Mucosa of descending colon (tissue), 3 donors: ENCODE measurements around the gene SMAD6. TPM values are rescaled to one million over a fixed set of nuclear protein-coding genes. Genes with fewer than 3 reads are reported as not detected.

Experiments
- ATAC-seq: fragments of 200-7000 bp; cut with Tn5 transposase; one replicate; pipeline ENCODE4 v1.9.1; 2020; ENCODE audit warnings: mild to moderate bottlenecking, moderate library complexity
- DNase-seq, 3 donors: peaks; one replicate each; pipeline ENCODE4 v3.0.0-alpha.2; 2020
- H3K36me3 ChIP-seq: fragments of 200-600 bp; one replicate; pipeline ENCODE4 v1.8.0; 2021; ENCODE audit warnings: low read depth, mild to moderate bottlenecking
- H3K4me1 ChIP-seq: fragments of 200-600 bp; one replicate; pipeline ENCODE4 v1.8.0; 2021; ENCODE audit warnings: low read depth, mild to moderate bottlenecking
- H3K4me3 ChIP-seq: fragments of 200-600 bp; one replicate; pipeline ENCODE4 v1.8.0; 2021; ENCODE audit warnings: mild to moderate bottlenecking
- H3K9me3 ChIP-seq: fragments of 200-600 bp; one replicate; pipeline ENCODE4 v1.8.0; 2021; ENCODE audit warnings: mild to moderate bottlenecking
- CTCF ChIP-seq: fragments of 200-600 bp; IDR thresholded peaks from one replicate; pipeline ENCODE4 v1.8.0; 2022; ENCODE audit warnings: antibody characterized with exemption, mild to moderate bottlenecking
- intact Hi-C, 2 donors: fragments of 100-400 bp; cut with DNase I in 1 of 2; cut with micrococcal nuclease in 1 of 2; formaldehyde crosslinking; loops; one replicate each; pipeline versions ENCODE4 v1.11.0 to v1.11.1; 2022; cut with DNase I, micrococcal nuclease
- total RNA-seq, 3 donors: library from RNA; stranded (reverse); fragmentation: NEBNext Ultra II Directional in 2 of 3; extraction: Animal tissue kit (Norgen Biotek cat#: 25700) in 2 of 3; gene quantifications; one replicate each; pipeline versions ENCODE4 v1.2.1 to v1.2.4, GENCODE V29; 2021 to 2023
- donor health status: DM: no; HTN: no; CAD: no; lungs with moderate emphysema.
- donor health status: DM: no; HTN: no; CAD: no.
- donor health status: DM: no; HTN: yes; CAD: no.

The SMAD6 gene
- total RNA-seq, 3 donors from 2014 or later = 11.5 to 18.5 (median 12.8) TPM

- H3K36me3 ChIP-seq = no peaks in the 10 kb centered on the region
- DNase-seq (no peak), ATAC-seq (no peak)
- no peaks in the 10 kb centered on the region for H3K9me3 ChIP-seq
- H3K4me1 ChIP-seq = no peaks in the 10 kb centered on the region
- intact Hi-C loops = no loop called here
- H3K4me3 ChIP-seq = no peak overlapping the region
- TF ChIP-seq CTCF = no peak
These were observed 26.6 kb upstream of the SMAD6 start for GRCh38 chr15:66675446-66675845.

- TF ChIP-seq CTCF = no peak
- DNase-seq (no peak), ATAC-seq (no peak)
- intact Hi-C loops = no loop called here
- Histone ChIP-seq H3K36me3 (no peaks in the 10 kb centered on the region), H3K9me3 (no peaks in the 10 kb centered on the region), H3K4me3 (no peak overlapping the region), H3K4me1 (no peaks in the 10 kb centered on the region)
These were observed 24.7 kb upstream of the SMAD6 start for GRCh38 chr15:66677336-66677735.

DNA sequence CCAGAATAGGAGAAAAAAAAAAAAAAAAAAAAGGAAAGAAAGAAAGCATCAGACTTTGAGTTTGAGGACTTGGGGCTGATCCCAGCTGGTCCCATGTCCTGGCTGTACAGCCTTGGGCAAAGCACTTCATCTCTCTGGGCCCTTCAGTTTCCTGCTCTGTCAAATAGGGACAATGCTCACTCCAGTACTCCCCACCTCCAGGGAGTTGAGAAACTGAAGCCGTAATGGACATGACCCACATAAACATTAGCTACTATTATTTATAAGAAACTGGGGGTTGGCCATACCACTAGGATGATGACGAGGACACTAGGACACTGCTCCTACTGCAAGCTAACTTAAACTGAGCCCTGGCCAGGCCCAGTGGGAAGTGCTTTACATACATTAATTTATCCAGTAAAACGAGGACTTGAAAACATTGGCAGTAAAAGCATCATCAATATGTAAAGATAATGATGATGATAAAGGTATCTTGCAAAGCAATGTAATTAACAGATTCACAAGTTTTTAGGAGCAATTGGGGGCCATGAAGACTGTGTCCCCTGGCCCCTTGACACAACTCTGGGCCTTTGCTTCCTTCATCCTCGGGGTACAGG is 22.9 kb upstream of the SMAD6 start:
- no peak overlapping the region for H3K4me3 ChIP-seq
- no peak for TF ChIP-seq CTCF
- no peak for ATAC-seq
- intact Hi-C loops = no loop called here
- no peak for DNase-seq
- no peaks in the 10 kb centered on the region for H3K9me3 ChIP-seq
- no peaks in the 10 kb centered on the region for H3K4me1 ChIP-seq
- no peaks in the 10 kb centered on the region for H3K36me3 ChIP-seq

GRCh38 chr15:66679657-66680108 is 22.4 kb upstream of the SMAD6 start:
- no peak overlapping the region for H3K4me3 ChIP-seq
- intact Hi-C loops = loop anchor here in 1 of 2 donors (10.0 kb wide), 1 partner anchor 45 kb away; no protein-coding TSS in a partner anchor
- H3K9me3 ChIP-seq = no peaks in the 10 kb centered on the region
- no peaks in the 10 kb centered on the region for H3K4me1 ChIP-seq
- DNase-seq = no peak
- TF ChIP-seq CTCF = no peak
- no peak for ATAC-seq
- H3K36me3 ChIP-seq = no peaks in the 10 kb centered on the region

- intact Hi-C loops = loop anchor here in 1 of 2 donors (10.0 kb wide), 1 partner anchor 46 kb away; no protein-coding TSS in a partner anchor
- ATAC-seq = no peak
- Histone ChIP-seq H3K4me3 (no peak overlapping the region), H3K9me3 (no peaks in the 10 kb centered on the region), H3K4me1 (no peaks in the 10 kb centered on the region), H3K36me3 (no peaks in the 10 kb centered on the region)
- TF ChIP-seq CTCF = no peak
- DNase-seq = no peak
These were observed 21.5 kb upstream of the SMAD6 start for GRCh38 chr15:66680502-66680901.
